GM10266 (cell line): Measurements from ENCODE around the gene SPG7.

Source experiments
- DNase-seq: peaks from one replicate; pipeline ENCODE4 v3.0.0; 2012; ENCODE audit errors: extremely low spot score
- TF ChIP-seq, protein P1 (sequence below): IDR thresholded peaks from 2 replicates; pipeline ENCODE4 v1.5.1; 2012; ENCODE audit warnings: mild to moderate bottlenecking, low read depth; ENCODE audit not compliant: control insufficient read depth, insufficient read depth; ENCODE audit errors: missing control alignments

The SPG7 gene

GRCh38 chr16:89495121-89495520, 13.1 kb upstream of the SPG7 start:
- no peak for DNase-seq
- TF ChIP-seq, protein P1, sequence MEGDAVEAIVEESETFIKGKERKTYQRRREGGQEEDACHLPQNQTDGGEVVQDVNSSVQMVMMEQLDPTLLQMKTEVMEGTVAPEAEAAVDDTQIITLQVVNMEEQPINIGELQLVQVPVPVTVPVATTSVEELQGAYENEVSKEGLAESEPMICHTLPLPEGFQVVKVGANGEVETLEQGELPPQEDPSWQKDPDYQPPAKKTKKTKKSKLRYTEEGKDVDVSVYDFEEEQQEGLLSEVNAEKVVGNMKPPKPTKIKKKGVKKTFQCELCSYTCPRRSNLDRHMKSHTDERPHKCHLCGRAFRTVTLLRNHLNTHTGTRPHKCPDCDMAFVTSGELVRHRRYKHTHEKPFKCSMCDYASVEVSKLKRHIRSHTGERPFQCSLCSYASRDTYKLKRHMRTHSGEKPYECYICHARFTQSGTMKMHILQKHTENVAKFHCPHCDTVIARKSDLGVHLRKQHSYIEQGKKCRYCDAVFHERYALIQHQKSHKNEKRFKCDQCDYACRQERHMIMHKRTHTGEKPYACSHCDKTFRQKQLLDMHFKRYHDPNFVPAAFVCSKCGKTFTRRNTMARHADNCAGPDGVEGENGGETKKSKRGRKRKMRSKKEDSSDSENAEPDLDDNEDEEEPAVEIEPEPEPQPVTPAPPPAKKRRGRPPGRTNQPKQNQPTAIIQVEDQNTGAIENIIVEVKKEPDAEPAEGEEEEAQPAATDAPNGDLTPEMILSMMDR, result no peak

DNA sequence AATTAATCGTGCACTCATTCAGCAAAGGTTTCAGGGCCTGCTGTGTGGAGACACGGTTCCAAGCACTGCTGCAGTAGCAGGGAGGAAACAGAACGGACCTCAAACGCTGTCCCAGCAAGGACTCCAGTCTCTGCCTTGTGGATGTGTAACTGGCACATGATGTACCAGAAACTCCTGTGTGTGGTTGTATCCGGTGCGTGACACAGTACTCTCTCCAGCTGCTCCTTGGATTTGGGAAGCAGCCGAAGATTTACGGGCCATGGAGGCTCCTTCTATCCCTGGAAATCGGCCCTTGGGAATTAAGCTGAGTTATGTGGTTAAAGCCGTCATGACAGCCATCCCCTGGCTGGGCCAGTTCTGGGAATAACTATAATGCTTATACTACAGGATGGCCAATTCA, 9.4 kb upstream of the SPG7 start:
- no peak for DNase-seq
- TF ChIP-seq, protein P1, result no peak

DNA sequence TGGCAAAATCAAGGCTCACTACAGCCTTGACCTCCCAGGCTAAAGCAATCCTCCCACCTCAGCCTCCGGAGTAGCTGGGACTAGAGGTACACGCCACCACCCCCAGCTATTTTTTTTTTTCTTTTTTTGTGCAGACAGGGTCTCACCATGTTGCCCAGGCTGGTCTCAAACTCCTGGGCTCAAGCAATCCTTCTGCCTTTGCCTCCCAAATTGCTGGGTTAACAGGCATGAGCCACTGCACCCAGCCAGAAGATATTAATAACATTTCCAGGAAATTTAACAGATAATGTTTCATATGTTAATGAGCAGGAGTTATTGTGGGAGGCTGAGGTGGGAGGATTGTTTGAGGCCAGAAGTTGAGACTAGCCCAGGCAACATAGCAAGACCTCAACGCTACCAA, 8.4 kb upstream of the SPG7 start:
- no peak for DNase-seq
- TF ChIP-seq, protein P1, result no peak

DNA sequence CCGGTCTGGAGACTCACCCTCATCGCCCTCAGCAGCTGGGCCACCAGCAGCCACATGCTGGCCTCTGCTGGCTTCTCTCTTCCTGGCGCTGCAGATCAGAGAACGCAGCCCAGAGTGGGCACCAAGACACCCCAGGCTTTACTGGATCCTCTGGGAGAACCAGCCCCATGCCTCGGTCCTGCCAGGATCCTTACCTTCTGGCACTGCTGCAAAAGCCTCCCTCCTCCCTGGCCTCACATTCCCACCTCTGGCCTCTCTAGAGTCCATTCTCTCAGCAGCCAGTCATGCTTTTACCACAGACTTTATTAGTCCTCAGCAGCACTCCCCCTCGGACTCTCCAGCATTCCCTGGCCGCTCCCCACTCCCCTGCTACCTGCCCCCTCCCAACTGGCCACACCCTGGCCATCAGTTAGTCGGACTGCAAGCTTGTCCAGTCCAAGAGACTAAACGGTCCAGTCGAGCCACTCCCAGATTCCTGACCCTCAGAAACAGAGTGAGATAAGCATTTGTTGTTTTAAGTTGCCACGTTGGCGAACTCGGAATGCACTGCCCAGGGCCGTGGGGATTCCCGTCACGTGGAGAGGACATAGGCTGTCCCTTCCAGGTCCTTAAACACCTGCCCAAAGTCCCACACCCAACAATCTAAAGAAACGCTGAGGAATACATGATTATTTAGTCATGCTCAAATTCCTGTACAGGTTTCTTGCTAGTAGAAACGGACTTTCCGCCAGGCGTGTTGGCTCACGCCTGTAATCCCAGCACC, 5.9 kb upstream of the SPG7 start:
- no peak for DNase-seq
- TF ChIP-seq, protein P1, result peak; percentile 23

DNA sequence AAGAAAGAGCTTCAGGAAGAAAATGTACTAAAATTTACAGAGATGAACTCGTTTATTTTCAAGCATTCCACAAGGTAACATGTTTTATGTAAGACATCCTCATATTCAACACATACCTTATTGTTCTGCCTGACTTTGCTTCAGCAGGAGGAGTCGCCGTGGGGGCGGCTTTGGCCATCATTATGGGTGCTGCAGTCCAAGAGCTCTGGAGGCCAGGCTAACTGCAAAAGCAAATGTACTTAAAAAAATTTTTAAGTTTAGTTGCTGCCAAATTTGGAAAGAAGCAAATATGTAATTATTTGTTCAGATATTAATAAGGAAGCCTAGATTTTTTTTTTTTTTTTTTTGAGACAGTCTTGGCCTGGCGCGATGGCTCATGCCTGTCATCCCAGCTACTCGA, 4.1 kb upstream of the SPG7 start:
- TF ChIP-seq, protein P1, result no peak
- no peak for DNase-seq

GRCh38 chr16:89505204-89506112, 2.7 kb upstream of the SPG7 start:
- TF ChIP-seq, protein P1, result no peak
- peak; percentile 82 for DNase-seq

- TF ChIP-seq, protein P1, result no peak
- DNase-seq, result no peak
Measured at GRCh38 chr16:89506113-89506504, 2.1 kb upstream of the SPG7 start.
